ENCODE results near the gene CSNK1G1. TPM values are rescaled to one million over a fixed set of nuclear protein-coding genes. Genes with fewer than 3 reads are reported as not detected.

CSNK1G1 gene
- polyA plus RNA-seq, 1 donor from 2014 or later, result 18.9 TPM

DNA sequence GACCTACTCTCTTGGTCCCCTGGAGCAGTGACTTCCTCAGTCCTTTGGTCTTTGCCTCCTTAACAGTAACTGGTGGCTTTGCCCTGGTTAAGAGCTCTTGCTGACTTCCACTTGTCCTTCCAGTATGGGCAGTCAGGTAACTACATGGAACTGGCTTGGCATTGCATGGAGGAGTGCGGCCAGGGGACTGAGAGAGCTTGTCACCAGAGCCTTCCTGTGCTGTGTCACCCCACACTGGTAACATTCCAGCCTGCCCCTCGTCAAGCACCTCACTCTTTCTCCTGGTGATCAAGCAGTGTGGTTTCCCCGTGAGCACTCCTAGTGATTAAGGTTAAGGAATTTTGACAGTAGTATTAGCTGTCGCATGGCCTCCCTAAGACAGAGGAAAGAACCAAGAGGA lies 223.8 kb downstream of the CSNK1G1 start:
- no peak overlapping the region for H3K27ac ChIP-seq (ENCODE audit: low read length)
- TF ChIP-seq MXI1 (conservative IDR thresholded peaks at IDR 0.05; ENCODE audit: poor library complexity, severe bottlenecking), result no peak
- TF ChIP-seq, protein P1, sequence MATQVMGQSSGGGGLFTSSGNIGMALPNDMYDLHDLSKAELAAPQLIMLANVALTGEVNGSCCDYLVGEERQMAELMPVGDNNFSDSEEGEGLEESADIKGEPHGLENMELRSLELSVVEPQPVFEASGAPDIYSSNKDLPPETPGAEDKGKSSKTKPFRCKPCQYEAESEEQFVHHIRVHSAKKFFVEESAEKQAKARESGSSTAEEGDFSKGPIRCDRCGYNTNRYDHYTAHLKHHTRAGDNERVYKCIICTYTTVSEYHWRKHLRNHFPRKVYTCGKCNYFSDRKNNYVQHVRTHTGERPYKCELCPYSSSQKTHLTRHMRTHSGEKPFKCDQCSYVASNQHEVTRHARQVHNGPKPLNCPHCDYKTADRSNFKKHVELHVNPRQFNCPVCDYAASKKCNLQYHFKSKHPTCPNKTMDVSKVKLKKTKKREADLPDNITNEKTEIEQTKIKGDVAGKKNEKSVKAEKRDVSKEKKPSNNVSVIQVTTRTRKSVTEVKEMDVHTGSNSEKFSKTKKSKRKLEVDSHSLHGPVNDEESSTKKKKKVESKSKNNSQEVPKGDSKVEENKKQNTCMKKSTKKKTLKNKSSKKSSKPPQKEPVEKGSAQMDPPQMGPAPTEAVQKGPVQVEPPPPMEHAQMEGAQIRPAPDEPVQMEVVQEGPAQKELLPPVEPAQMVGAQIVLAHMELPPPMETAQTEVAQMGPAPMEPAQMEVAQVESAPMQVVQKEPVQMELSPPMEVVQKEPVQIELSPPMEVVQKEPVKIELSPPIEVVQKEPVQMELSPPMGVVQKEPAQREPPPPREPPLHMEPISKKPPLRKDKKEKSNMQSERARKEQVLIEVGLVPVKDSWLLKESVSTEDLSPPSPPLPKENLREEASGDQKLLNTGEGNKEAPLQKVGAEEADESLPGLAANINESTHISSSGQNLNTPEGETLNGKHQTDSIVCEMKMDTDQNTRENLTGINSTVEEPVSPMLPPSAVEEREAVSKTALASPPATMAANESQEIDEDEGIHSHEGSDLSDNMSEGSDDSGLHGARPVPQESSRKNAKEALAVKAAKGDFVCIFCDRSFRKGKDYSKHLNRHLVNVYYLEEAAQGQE (IDR thresholded peaks at IDR 0.05; ENCODE audit: borderline replicate concordance), result no peak
- TF ChIP-seq EP300 (conservative IDR thresholded peaks at IDR 0.05; ENCODE audit: poor library complexity, severe bottlenecking), result no peak
- no peak for TF ChIP-seq SMC3 (conservative IDR thresholded peaks at IDR 0.05; ENCODE audit: poor library complexity)
- TF ChIP-seq, protein P2, sequence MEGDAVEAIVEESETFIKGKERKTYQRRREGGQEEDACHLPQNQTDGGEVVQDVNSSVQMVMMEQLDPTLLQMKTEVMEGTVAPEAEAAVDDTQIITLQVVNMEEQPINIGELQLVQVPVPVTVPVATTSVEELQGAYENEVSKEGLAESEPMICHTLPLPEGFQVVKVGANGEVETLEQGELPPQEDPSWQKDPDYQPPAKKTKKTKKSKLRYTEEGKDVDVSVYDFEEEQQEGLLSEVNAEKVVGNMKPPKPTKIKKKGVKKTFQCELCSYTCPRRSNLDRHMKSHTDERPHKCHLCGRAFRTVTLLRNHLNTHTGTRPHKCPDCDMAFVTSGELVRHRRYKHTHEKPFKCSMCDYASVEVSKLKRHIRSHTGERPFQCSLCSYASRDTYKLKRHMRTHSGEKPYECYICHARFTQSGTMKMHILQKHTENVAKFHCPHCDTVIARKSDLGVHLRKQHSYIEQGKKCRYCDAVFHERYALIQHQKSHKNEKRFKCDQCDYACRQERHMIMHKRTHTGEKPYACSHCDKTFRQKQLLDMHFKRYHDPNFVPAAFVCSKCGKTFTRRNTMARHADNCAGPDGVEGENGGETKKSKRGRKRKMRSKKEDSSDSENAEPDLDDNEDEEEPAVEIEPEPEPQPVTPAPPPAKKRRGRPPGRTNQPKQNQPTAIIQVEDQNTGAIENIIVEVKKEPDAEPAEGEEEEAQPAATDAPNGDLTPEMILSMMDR (IDR thresholded peaks at IDR 0.05; ENCODE audit: poor library complexity, severe bottlenecking), result no peak
- no peak for TF ChIP-seq POLR2AphosphoS5 (IDR thresholded peaks at IDR 0.05)
- TF ChIP-seq TAF1 (IDR thresholded peaks at IDR 0.05; ENCODE audit: low read depth), result no peak
- no peak for TF ChIP-seq EZH2 (IDR thresholded peaks at IDR 0.05; ENCODE audit: borderline replicate concordance, insufficient read depth, low read length, poor library complexity, severe bottlenecking)
- TF ChIP-seq RAD21 (conservative IDR thresholded peaks at IDR 0.05), result no peak
- peaks cover 4% of the 10 kb centered on the region for H3K36me3 ChIP-seq (ENCODE audit: insufficient read depth, low read length)

DNA sequence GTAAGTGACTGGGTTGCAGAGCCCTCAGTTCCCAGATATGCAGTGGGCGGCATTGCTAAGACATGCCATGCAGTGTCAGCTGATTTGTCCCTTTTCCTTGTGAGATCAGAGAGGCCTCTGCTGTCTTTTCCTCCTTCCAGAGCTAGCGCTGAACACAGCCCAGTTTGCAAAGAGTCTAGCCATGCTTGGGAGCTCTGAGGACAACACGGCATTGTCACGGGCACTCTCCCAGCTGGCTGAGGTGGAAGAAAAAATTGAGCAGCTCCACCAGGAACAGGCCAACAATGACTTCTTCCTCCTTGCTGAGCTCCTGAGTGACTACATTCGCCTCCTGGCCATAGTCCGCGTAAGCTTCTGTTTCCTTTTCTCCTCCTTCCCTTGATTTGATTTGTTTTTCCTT lies 224.4 kb downstream of the CSNK1G1 start:
- Histone ChIP-seq H3K79me2 (replicated peaks; ENCODE audit: insufficient read depth, low read length) (no peaks in the 10 kb centered on the region), H3K27ac (ENCODE audit: low read length) (no peak overlapping the region), H3K27me3 (ENCODE audit: insufficient read depth, low read depth, low read length) (no peaks in the 10 kb centered on the region), H3K4me3 (ENCODE audit: low read length) (no peak overlapping the region), H3K9me2 (ENCODE audit: insufficient read depth, low read length) (no peaks in the 10 kb centered on the region), H3F3A (ENCODE audit: insufficient read depth, low read length, poor library complexity, severe bottlenecking) (no peaks in the 10 kb centered on the region), H4K20me1 (ENCODE audit: insufficient read depth) (no peaks in the 10 kb centered on the region), H3K4me2 (ENCODE audit: low read length) (no peak overlapping the region), H3K36me3 (ENCODE audit: insufficient read depth, low read length) (no peaks in the 10 kb centered on the region), H2AFZ (ENCODE audit: low read depth, low read length) (no peak overlapping the region), H3K9me3 (ENCODE audit: low read length) (no peaks in the 10 kb centered on the region), H3K9ac (ENCODE audit: low read length) (no peak overlapping the region)
- TF ChIP-seq EP300 (conservative IDR thresholded peaks at IDR 0.05; ENCODE audit: poor library complexity, severe bottlenecking) (no peak), MXI1 (conservative IDR thresholded peaks at IDR 0.05; ENCODE audit: poor library complexity, severe bottlenecking) (no peak), EZH2 (IDR thresholded peaks at IDR 0.05; ENCODE audit: borderline replicate concordance, insufficient read depth, low read length, poor library complexity, severe bottlenecking) (no peak), TAF1 (IDR thresholded peaks at IDR 0.05; ENCODE audit: low read depth) (no peak), POLR2AphosphoS5 (IDR thresholded peaks at IDR 0.05) (no peak), RAD21 (conservative IDR thresholded peaks at IDR 0.05) (no peak)

More for the DNA sequence above, 223.8 kb downstream of the CSNK1G1 start:
- Histone ChIP-seq H3K79me2 (replicated peaks; ENCODE audit: insufficient read depth, low read length) (no peaks in the 10 kb centered on the region), H2AFZ (ENCODE audit: low read depth, low read length) (no peak overlapping the region), H3K4me3 (ENCODE audit: low read length) (no peak overlapping the region), H3K9me3 (ENCODE audit: low read length) (no peaks in the 10 kb centered on the region), H3K27me3 (ENCODE audit: insufficient read depth, low read depth, low read length) (no peaks in the 10 kb centered on the region), H3K9ac (ENCODE audit: low read length) (no peak overlapping the region), H4K20me1 (ENCODE audit: insufficient read depth) (no peaks in the 10 kb centered on the region), H3K9me2 (ENCODE audit: insufficient read depth, low read length) (no peaks in the 10 kb centered on the region), H3K4me2 (ENCODE audit: low read length) (no peak overlapping the region), H3F3A (ENCODE audit: insufficient read depth, low read length, poor library complexity, severe bottlenecking) (no peaks in the 10 kb centered on the region)
